ENCODE measurements around the gene GALNT15. TPM values are rescaled to one million over a fixed set of nuclear protein-coding genes. Genes with fewer than 3 reads are reported as not detected.

The GALNT15 gene
- total and polyA plus RNA-seq, 2 donors (not counting 3 experiments of a cell fraction or from before 2014, with no cell fraction given): 0.87 to 5.4 TPM

DNA sequence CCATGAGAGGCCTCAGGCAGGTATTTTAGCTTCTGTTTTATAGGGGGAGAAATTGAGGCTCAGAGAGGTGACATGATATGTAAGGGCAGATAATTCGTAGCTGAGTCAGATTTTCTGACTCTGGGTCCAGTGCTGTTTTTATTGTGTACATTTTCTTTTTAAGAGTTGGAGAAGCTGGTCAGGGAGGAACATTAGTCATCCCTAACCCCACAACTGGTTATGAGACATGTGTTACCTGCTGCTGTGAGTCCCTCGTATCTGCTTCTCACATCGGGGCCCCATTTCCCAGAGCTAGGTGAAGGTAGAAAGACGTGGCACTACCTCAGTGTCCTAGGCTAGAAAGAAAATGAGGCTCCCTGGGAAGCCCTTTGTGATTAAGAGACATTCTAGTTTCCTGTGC is 28.6 kb downstream of the GALNT15 start:
- Histone ChIP-seq H3K36me3 (ENCODE audit: control insufficient read depth in 2 of 2, extremely low read depth in 1 of 2, insufficient read depth in 2 of 2, low read length in 2 of 2) (no peaks in the 10 kb centered on the region), H3K79me2 (ENCODE audit: control insufficient read depth, insufficient read depth, low read length) (no peaks in the 10 kb centered on the region), H3K4me3 (replicated peaks in 1 of 3; ENCODE audit: insufficient read depth in 1 of 3, low read depth in 1 of 3, low read length in 3 of 3) (no peak overlapping the region), H4K20me1 (replicated peaks; ENCODE audit: control insufficient read depth, extremely low read depth, insufficient read depth, low read length) (no peaks in the 10 kb centered on the region), H3K9me1 (replicated peaks; ENCODE audit: control insufficient read depth, extremely low read depth, insufficient read depth, low read length) (no peaks in the 10 kb centered on the region), H3K9me3 (replicated peaks; ENCODE audit: control insufficient read depth, insufficient read depth, low read length) (no peaks in the 10 kb centered on the region), H2AFZ (ENCODE audit: low read depth, low read length) (no peak overlapping the region), H3K4me2 (ENCODE audit: insufficient read depth, low read length) (no peak overlapping the region), H3K9ac (replicated peaks; ENCODE audit: extremely low read depth, insufficient read depth, low read length) (no peak overlapping the region), H3K27me3 (ENCODE audit: control insufficient read depth in 2 of 2, insufficient read depth in 2 of 2, low read length in 2 of 2) (peaks cover 0 to 2% of the 10 kb centered on the region in 2 experiments), H3K27ac (ENCODE audit: insufficient read depth, low read depth, low read length) (no peak overlapping the region), H3K4me1 (ENCODE audit: control insufficient read depth, extremely low read depth, insufficient read depth, low read length) (peaks cover 12% of the 10 kb centered on the region)
- BruUV-seq (replicated peaks): no TSS peak
- TF ChIP-seq MAX (IDR thresholded peaks at IDR 0.05; ENCODE audit: insufficient read depth, insufficient read length) (no peak), JUN (IDR thresholded peaks at IDR 0.05; ENCODE audit: borderline replicate concordance, insufficient read depth, insufficient read length, low read depth) (no peak), POLR2AphosphoS5 (IDR thresholded peaks at IDR 0.05; ENCODE audit: insufficient read depth, low read depth, low read length) (no peak), GATA2 (IDR thresholded peaks at IDR 0.05; ENCODE audit: insufficient read depth, insufficient read length, low read depth, low read length) (no peak), FOS (IDR thresholded peaks at IDR 0.05; ENCODE audit: borderline replicate concordance, insufficient read depth, low read length) (no peak), MYC (IDR thresholded peaks at IDR 0.05; ENCODE audit: low read depth, low read length) (no peak), POLR2A (IDR thresholded peaks at IDR 0.05; ENCODE audit: low read depth, low read length) (no peak), EZH2 (IDR thresholded peaks at IDR 0.05; ENCODE audit: borderline replicate concordance, low read depth, low read length, severe bottlenecking) (no peak)
- TF ChIP-seq, protein P1, sequence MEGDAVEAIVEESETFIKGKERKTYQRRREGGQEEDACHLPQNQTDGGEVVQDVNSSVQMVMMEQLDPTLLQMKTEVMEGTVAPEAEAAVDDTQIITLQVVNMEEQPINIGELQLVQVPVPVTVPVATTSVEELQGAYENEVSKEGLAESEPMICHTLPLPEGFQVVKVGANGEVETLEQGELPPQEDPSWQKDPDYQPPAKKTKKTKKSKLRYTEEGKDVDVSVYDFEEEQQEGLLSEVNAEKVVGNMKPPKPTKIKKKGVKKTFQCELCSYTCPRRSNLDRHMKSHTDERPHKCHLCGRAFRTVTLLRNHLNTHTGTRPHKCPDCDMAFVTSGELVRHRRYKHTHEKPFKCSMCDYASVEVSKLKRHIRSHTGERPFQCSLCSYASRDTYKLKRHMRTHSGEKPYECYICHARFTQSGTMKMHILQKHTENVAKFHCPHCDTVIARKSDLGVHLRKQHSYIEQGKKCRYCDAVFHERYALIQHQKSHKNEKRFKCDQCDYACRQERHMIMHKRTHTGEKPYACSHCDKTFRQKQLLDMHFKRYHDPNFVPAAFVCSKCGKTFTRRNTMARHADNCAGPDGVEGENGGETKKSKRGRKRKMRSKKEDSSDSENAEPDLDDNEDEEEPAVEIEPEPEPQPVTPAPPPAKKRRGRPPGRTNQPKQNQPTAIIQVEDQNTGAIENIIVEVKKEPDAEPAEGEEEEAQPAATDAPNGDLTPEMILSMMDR (IDR thresholded peaks at IDR 0.05; ENCODE audit: extremely low read depth in 1 of 2, insufficient read depth in 1 of 2, low read depth in 1 of 2, low read length in 2 of 2): no peak
- dilution Hi-C loops (cut with MboI; ENCODE audit: extremely low pct_ligation_motif_present, low sequenced_read_pairs): no loop called here
- intact Hi-C loops (cut with micrococcal nuclease): no loop called here
- no peak for DNase-seq (ENCODE audit: low read depth, low spot score)
- no peak for FAIRE-seq
- POLR2A ChIA-PET: no interaction called here
- CTCF ChIA-PET: interaction anchor here (1.2 to 1.4 kb wide), 2 partner anchors 10 to 13 kb away, joined by 3 to 4 read pairs; no protein-coding TSS in a partner anchor
